ELF-1 (cell line): ENCODE data around the gene AGTR1.
"Not testable (repeated sequence)": the region's sequence is repeated elsewhere in the genome, so short reads cannot be mapped to it uniquely, and the experiment has no call there.

Experiments
- DNase-seq: peaks from one replicate; pipeline ENCODE4 v3.0.0-alpha.2; 2016; ENCODE audit warnings: low read depth, low spot score

The AGTR1 gene

GRCh38 chr3:148758303-148758884 lies 60.7 kb downstream of the AGTR1 start:
- DNase-seq: no peak

- DNase-seq: no peak
These were observed 61.7 kb downstream of the AGTR1 start for GRCh38 chr3:148759430-148759829.

- no peak for DNase-seq
These were observed 65.5 kb downstream of the AGTR1 start for GRCh38 chr3:148763156-148763680.

GRCh38 chr3:148763986-148764935 lies 66.6 kb downstream of the AGTR1 start:
- DNase-seq: no peak

GRCh38 chr3:148772361-148772760 lies 74.7 kb downstream of the AGTR1 start:
- DNase-seq: no peak

GRCh38 chr3:148772835-148773234 lies 75.1 kb downstream of the AGTR1 start:
- DNase-seq: no peak

GRCh38 chr3:148773805-148774204 lies 76.1 kb downstream of the AGTR1 start:
- DNase-seq: no peak

GRCh38 chr3:148778926-148779325 lies 81.2 kb downstream of the AGTR1 start:
- no peak for DNase-seq

GRCh38 chr3:148785026-148785425 lies 87.3 kb downstream of the AGTR1 start:
- not testable (repeated sequence) for DNase-seq

GRCh38 chr3:148786159-148786558 lies 88.5 kb downstream of the AGTR1 start:
- not testable (repeated sequence) for DNase-seq

- peak; percentile 41 for DNase-seq
These were observed 91.4 kb downstream of the AGTR1 start for GRCh38 chr3:148789146-148789545.

- DNase-seq: no peak
These were observed 92.2 kb downstream of the AGTR1 start for GRCh38 chr3:148789906-148790305.

- DNase-seq: no peak
These were observed 92.7 kb downstream of the AGTR1 start for GRCh38 chr3:148790370-148790769.

GRCh38 chr3:148790851-148791735 lies 93.4 kb downstream of the AGTR1 start:
- DNase-seq: no peak

GRCh38 chr3:148791920-148792319 lies 94.2 kb downstream of the AGTR1 start:
- no peak for DNase-seq

- no peak for DNase-seq
These were observed 94.8 kb downstream of the AGTR1 start for GRCh38 chr3:148792516-148792915.
